A375 (cell line): ENCODE measurements around the gene CNN2. TPM values are rescaled to one million over a fixed set of nuclear protein-coding genes. Genes with fewer than 3 reads are reported as not detected.

Experiments used
- small RNA-seq: library from RNA; depleted of rRNA; stranded (forward); fragments of <200 nt; gene quantifications from one replicate; pipeline ENCODE3, GENCODE V24; 2014
- total RNA-seq: library from RNA; depleted of rRNA; stranded (reverse); fragments of >200 nt; shearing (Covaris generic); gene quantifications from 2 replicates; pipeline ENCODE4 v1.2.3, GENCODE V29; 2014; rRNA removed

CNN2 gene
- 62.3 and 63.6 TPM in 2 replicates for total RNA-seq

DNA sequence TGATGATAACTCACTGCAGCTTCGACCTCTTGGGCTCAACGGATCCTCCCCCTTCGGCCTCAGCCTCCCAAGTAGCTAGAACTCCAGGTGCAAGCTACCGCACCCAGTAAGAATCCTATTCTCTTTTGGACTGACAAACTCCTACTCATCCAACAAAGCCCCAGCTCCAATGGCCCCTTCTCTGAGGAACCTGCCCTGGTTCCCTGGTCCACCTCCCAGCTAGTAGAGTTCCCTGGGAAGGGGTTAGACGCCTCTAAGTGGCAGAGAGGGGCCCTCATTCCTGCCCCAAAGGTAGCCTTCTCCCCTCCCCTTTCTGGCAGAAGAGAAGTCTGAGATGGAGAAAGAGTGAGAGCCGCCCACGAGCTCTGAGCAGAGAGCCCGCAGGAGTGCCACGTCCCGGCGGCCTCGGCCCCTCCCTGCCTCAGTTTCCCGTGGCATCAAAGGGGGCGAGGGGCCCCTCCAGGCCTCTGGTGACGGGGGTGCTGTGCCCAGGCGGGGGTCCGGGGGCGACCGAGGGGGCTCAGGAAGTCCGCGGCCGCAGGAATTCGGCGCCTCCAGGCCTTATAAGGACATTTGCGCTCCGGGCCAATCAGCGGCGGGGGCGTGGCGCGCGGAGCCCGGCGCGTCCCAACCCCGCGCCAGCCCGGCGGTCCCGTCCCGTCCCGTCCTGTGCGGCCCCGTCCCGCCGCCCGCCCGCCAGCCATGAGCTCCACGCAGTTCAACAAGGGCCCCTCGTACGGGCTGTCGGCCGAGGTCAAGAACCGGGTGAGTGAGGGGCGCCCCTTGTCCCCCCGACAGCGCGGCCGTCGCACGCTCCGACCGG is at the start of gene CNN2:
Gene CNN2 (plus strand): TSS at position 649 of the 823 bp plus-strand sequence. CDS start 54 bp downstream, at position 703.

DNA sequence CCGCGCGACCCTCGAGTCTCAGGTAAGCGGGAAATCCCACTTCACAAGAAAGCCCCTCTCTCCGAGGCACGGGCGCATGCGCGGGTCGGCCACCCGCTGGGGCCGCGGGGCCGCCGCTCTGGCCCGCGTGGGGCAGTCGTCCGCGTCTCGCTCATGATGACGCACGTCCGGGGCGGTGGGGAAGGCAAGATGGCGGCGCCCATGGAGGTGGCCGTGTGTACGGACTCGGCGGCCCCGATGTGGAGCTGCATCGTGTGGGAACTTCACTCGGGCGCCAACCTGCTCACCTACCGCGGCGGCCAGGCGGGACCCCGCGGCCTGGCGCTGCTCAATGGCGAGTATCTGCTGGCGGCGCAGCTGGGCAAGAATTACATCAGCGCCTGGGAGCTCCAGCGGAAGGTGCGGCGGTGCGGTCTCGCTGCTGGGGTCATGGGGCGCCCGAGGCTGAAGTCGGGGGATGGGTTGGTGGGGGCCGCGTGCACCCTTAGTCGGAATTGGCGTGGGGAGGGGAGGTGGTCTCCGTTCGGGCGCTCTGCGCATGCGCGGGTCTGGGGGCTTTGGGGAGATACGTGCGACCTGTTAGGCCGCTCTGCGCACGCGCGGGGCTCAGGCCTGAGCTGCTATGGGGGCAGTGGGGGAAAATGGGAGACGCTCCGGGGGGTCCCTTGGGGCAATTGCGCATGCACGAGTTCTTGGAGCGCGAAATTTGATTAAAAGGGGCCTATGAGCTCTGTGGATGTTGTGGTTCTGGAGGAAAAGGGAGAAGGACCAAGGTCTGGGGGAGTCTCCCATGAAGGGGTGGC is 42.0 kb upstream of the CNN2 start, which contains the start of gene WDR18:
Gene WDR18 (plus strand): TSS at position 181 of the 803 bp plus-strand sequence. CDS start 9 bp downstream, at position 190.

DNA sequence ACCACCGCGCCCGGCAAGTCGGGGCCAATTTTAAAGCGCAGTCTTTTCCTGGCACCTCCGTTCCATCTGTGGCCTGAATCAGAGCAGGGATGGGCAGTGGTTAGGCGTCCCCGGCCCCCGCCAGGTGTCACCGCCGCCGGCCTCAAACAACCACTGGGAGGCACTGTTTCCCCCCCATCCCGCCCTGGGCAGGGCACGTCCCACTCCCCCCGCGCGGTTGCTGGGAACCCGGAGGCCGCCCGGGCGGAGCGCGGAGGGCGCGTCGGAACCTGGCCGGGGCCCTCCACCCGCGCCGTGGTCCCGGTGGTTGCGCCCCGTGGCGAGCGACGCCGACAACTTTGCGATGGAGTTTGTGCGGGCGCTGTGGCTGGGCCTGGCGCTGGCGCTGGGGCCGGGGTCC is 26.3 kb upstream of the CNN2 start, which contains the start of gene GRIN3B:
Gene GRIN3B (plus strand): TSS at position 325 of the 400 bp plus-strand sequence. CDS start 19 bp downstream, at position 344.

DNA sequence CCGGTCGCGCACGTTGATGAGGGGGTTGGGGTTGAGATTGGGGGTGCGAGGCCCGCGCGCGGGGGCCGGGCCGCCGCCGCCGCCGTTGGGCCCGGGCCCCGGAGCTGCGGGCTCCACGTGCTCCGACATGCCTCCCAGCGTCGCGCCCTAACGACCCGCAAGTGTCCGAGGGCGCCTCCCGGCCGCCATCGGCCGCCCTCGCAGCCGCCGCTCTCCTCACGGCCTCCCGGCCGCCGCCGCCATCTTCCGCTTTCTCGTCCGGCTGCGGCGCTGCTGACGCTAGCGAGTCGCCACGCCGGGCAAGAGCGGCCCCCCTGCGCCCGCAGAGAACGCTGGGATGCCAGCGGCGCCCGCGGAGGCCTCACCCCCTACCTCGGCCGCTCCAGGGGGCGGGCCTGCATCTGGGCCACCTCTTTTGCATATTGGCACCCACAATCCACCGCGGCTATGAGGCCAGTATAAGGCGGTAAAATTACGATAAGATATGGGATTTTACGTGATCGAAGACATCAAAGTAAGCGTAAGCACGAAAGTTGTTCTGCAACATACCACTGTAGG is 5.5 kb upstream of the CNN2 start, which contains the start of gene TMEM259:
Gene TMEM259 (minus strand): TSS at position 256 of the 558 bp plus-strand sequence. CDS start 127 bp downstream, at position 129.

DNA sequence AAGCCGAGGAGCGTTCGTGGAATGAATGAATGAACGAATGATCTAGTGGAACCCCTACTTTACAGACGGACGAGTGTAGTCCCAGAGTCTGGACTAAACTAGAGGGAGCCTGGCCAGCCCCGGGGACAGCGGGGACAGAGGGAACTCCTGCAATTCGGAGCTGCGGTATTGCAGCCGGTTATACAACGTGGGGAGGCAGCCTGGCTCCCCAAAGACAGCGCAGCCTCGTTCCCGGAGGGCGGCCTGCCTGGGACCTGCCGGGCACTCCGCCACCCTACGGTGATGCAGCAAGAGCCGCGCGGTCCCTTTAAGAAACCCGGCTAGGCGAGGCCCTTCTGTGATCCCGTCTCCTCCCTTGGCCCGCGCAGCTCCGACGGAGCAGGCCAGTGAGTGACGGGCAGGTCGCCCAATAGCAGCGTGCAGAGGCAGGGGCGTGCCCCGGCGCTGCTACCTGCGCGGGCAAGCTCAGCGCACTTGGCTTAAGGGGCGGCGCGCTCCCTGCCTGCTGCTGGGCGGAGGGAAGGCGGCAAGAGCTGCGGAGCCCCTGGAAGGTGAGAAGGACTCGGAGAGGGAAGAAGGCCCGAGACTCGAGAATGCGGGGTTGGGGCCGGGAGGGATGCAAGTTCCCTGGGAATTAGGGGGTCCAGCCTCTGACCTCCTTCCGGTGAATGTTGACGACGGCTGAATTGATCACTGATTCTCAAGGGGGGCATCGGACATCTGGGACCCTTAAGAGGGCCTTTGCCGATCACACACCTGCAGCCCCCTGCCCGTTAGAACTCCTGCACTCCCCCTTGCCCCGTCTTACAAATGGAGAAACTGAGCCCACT is 13.5 kb downstream of the CNN2 start, which contains the start of gene ABCA7:
Gene ABCA7 (plus strand): TSS at position 462 of the 830 bp plus-strand sequence. CDS start 1,255 bp downstream, outside the sequence.

DNA sequence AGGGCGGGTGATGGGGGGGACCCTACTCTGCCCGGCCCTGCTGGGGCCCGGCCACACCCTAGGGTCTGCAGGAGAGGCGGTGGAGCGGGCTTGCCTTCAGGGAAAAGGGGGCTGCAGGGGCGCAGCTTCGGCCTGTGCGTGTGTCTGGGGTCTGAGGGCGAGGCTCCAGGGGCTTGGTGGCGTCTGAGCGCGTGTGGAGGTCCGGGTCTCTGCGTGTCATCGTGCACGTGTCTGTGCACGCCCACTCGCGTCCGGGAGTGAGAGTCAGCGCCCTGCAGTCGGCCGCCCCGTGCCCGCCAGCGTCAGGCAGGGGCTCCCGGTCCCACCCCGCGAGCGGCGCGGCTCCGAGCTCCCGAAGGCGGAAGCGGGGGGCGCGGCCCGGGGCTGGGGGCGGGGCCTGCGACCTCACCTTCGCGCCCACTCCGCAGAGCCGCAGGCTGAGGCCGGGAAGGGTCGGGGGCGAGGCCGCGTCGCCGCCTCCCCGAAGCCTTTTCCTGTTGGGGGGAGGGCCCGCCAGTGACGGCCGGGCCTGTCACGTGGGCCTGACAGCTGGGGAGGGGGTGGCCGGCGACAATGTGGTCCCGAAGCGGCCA is 40.4 kb downstream of the CNN2 start, which contains the start of gene ARHGAP45:
Gene ARHGAP45 (plus strand): TSS at position 420 of the 593 bp plus-strand sequence. CDS start 239 bp downstream, outside the sequence.

Small RNA genes lying within 50 kb of the gene (small RNA-seq; reads per million reads assigned to genes)
- 0.50 reads per million, percentile 23 among the genes with 10 or more reads in this experiment for gene RNU6-2

Other genes with a start within 250 kb of the CNN2 start
- 355 and 456 TPM in 2 replicates for gene PTBP1, start 229.2 kb upstream of the CNN2 start, total RNA-seq
- gene PLPPR3, start 204.7 kb upstream of the CNN2 start, total RNA-seq, result 0.03 TPM in 1 of 2 replicates, not detected in the other
- gene AZU1, start 198.8 kb upstream of the CNN2 start, total RNA-seq, result 0.45 TPM in 1 of 2 replicates, not detected in the other
- not detected in 2 replicates for gene PRTN3, start 185.6 kb upstream of the CNN2 start, total RNA-seq
- gene ELANE, start 174.3 kb upstream of the CNN2 start, total RNA-seq, result 0.34 TPM in 1 of 2 replicates, not detected in the other
- gene CFD, start 166.9 kb upstream of the CNN2 start, total RNA-seq, result 2.1 and 3.5 TPM in 2 replicates
- gene MED16, start 133.4 kb upstream of the CNN2 start, total RNA-seq, result 20.4 and 25.1 TPM in 2 replicates
- not detected in 2 replicates for gene RNU6-9, start 133.1 kb upstream of the CNN2 start, total RNA-seq
- 24.9 and 26.8 TPM in 2 replicates for gene R3HDM4, start 113.4 kb upstream of the CNN2 start, total RNA-seq
- gene KISS1R, start 109.3 kb upstream of the CNN2 start, total RNA-seq, result not detected in 2 replicates
- 2.0 and 3.1 TPM in 2 replicates for gene ARID3A, start 100.6 kb upstream of the CNN2 start, total RNA-seq
- 136 and 158 TPM in 2 replicates for gene WDR18, start 42.3 kb upstream of the CNN2 start, total RNA-seq
- not detected in 2 replicates for gene GRIN3B, start 26.2 kb upstream of the CNN2 start, total RNA-seq
- gene TMEM259, start 5.5 kb upstream of the CNN2 start, total RNA-seq, result 84.4 and 91.2 TPM in 2 replicates
- not detected in 2 replicates for gene RNU6-2, start 5.1 kb upstream of the CNN2 start, total RNA-seq
- gene ABCA7, start 13.5 kb downstream of the CNN2 start, total RNA-seq, result 4.0 and 4.8 TPM in 2 replicates
- gene ARHGAP45, start 40.6 kb downstream of the CNN2 start, total RNA-seq, result 9.0 and 12.4 TPM in 2 replicates
- gene POLR2E, start 68.8 kb downstream of the CNN2 start, total RNA-seq, result 101 and 102 TPM in 2 replicates
- gene GPX4, start 77.4 kb downstream of the CNN2 start, total RNA-seq, result 308 and 310 TPM in 2 replicates
- 55.9 and 64.7 TPM in 2 replicates for gene SBNO2, start 147.7 kb downstream of the CNN2 start, total RNA-seq
- 43.7 and 46.0 TPM in 2 replicates for gene STK11, start 179.2 kb downstream of the CNN2 start, total RNA-seq
- 2.1 and 3.9 TPM in 2 replicates for gene CBARP, start 211.4 kb downstream of the CNN2 start, total RNA-seq
- 58.3 and 78.6 TPM in 2 replicates for gene ATP5F1D, start 215.1 kb downstream of the CNN2 start, total RNA-seq
- gene MIDN, start 222.0 kb downstream of the CNN2 start, total RNA-seq, result 11.2 and 13.6 TPM in 2 replicates
- 180 and 209 TPM in 2 replicates for gene CIRBP, start 242.7 kb downstream of the CNN2 start, total RNA-seq
- 50.3 and 76.0 TPM in 2 replicates for gene FAM174C, start 248.9 kb downstream of the CNN2 start, total RNA-seq